ENCODE results near the gene ANKRD13C.

- TF ChIP-seq CTCF (conservative IDR thresholded peaks at IDR 0.05), result no peak
- TF ChIP-seq ZFX (IDR thresholded peaks at IDR 0.05), result no peak
Measured at GRCh38 chr1:70387507-70387906, 33.0 kb upstream of the ANKRD13C start.

All from C4-2B (cell line).